Suppressor macrophage (primary cell): ENCODE results near the gene ASIC2.

Experiments
- DNase-seq, 4 experiments: peaks; one replicate each; pipeline ENCODE4 v3.0.0-alpha.2; 2020 to 2022

ASIC2 gene

DNA sequence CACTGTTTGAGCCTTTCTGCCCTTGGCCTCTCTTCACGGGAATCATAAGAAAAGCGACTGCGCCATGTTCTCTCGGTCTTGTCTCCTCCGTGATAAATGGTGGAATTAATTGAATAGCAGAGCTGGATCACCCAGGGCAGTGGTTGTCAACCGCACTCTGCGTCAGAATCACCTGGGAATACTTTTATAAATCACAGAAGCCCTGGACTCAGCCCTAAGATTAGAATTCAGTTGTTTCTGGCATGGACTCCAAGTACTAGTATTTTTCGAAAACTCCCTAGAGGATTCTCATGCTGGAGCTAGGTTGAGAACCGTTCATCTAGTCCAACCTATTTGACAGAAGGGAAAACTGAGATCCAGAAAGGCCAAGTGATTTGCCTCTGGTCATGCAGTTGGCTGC, 237.3 kb downstream of the ASIC2 start:
- DNase-seq: no peak

DNA sequence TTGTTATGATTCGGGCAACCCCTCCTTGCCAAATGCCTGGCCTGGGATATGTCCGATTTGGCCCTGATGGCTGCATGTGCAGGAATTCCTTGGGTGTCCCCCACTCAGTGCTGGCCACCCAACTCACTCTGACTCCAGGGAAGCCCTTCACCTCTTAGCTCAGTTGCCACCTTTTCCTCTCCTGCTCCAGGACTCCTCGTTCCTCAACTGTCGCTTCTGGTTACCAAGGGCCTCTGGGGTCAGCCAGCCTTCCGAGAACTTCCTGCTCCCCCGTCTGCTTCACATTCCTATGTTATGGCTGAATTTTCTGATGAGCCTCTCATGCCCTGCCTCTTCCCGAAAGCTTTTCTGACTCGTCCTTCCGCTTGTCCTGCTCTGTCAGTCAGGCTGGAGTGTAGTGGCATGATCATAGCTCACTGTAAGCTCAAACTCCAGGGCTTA, 237.9 kb downstream of the ASIC2 start:
- no peak for DNase-seq

DNA sequence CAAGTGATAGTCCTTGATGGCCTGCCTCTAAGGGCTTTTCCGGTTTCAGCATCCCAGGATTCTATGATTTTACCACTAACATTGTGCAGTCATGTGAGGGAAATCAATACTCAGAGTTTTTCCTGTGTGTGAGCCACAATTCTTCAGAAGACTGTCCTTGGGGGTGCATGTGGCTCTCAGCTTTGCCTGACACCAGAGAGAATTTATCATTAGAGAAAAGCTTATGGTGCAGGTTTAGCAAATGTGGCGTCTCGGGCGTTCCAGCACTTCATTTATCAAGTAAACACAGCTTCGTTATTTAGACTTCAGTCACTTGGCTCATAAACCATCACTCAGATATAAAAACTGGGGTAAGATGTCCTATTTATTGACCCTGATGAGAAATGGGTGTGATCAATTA, 238.7 kb downstream of the ASIC2 start:
- no peak for DNase-seq

DNA sequence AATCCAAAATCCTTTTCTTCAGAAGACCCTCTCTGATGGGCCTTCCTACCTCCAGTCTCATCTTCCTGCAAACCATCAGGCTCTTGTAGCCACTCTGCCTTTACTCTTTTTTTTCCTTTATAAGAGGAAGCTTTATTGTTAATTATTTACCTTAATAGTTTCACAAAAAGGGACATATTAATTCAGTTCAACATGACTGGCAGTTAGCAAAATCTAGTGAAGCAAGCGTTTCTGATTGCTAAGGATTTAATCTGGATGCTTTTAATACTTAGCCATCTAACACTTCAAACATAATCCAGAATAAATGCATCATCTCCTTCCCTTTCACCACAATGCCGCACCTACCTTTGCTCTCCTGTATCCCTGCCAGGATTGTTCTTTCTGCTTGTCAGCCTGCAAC, 239.4 kb downstream of the ASIC2 start:
- DNase-seq: no peak

DNA sequence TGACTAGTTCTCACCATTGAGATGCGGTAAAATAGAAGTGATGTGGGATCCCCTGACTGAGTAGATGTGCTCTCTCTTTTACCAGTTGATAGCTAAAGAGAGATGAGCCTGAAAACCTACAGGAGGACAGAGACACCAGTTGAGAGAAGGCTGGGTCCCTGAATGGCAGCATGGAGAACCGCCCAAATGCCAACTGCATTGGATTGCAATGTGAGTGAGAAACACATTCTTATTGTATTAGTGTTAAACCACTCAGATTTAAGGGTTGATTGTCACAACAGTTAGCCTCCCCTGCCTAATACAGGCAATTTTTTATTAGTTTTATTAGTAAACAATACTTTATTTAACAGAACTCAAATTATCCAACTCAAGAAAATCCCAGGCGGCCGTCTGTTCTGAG, 240.2 kb downstream of the ASIC2 start:
- DNase-seq: no peak

DNA sequence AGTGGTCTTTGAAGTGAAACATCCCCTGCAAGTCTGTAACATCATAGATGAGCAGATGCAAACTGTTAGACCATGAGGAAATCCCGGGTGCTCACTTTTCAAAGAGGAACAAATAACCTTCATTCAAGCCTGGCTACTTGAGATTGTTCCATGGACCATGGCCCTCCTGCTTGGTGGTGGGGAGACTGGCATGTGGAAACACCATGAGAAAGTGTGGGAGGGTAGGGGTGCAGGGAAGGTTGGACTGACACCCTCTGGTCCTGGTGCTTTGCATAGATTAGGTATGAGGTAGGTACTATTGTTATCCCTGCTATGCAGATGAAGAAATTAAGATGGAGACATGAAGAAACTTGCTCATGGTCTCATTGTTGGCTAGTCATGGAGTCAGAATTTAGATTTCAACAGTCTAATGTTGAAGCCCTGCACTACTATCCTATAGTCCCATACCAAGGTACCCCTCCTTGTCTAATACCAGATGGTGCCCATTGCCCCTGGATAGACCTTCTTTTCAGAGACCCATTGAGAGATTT, 242.4 kb downstream of the ASIC2 start:
- DNase-seq: no peak

DNA sequence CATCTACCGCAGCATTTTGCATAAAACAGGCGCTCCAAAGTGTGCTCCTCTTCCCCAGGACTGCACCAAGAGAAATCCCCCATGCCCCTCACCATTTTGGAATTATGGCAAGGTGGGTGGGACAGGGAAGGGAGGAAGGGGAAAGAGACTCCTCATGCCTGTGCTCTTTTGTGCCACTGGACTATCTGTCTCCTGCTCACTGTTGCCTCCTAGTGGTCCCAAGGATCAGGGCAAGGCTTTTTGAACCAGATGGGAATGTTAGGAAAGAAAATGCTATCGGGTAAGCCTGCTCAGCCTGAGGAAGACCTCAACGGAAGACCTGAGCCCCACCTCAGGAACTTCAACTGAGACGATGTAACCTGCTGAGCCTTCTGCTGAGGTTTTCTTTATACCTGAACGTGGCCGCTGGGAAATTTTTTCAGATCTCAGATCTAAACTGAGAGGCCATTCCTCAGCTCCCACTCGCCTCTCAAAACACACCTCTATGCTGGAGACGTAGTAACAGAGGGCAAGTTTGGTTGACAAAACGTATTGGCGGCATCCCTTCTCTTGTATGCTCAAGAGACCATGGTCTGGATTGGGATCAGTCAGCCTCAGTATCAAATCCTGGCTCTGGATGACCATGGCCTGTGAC, 243.2 kb downstream of the ASIC2 start:
- peak; percentile 47 to 75 (median 65) for DNase-seq

DNA sequence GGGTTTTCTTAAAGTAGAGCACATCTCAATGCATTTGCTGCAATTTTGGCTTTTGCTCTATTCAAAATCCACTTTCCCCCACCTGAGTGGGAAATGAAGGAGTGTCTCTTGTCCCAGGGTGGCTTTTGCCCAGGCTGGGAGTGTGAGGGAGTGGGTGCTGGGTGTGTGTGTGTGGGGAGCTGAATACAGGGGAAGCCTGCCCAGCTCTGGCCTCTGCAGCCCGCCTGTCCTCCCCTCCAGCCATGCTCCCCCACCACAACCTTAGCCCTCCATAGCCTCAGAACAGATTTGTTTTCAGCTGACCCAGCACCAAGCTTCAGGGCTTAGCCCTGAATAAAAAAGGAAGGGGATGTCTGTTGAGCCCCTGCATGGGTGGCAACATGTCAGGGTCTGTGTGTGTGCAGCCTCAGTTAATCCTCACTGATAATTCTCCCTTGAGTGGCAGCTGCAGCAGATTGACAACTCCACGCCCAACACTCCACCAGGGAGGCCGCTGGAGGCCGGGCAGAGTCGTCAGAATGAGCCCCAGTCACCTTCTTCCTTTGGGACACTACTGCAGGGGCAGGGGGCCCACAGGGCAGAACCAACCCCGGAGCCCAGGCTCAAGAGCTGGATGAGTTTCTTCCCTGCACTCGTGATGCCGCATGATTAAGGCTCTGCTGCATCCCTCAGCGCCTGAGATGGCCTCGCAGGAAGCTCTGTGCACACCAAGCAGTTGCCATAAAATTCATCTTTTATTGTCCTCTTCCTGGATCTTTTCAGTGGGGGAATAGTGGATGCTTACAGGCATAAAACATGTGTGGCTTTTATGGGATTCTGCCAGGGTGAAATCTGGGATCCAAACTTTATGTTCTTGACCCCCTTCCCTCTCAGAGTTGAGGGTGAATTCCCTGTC, 246.5 kb downstream of the ASIC2 start:
- no peak for DNase-seq

DNA sequence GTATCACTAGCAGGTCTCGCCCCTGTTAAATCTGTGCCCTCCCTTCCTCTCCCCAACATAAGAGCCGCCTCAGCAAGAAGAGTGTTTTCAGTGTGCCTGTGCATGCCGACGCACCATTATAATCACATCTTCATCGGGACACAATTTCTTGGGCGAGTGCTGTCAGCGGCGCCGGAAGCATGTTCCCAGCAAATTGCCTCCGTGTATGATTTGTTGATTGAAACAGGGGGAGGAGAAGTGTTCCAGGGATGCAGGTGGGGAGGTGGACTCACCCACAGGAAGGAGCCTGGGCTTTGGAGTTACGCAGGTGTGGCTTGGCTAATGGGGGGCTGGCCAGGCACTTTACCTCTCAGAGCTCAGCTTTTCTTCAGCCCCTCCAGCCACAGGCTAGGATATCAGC, 247.9 kb downstream of the ASIC2 start:
- no peak for DNase-seq

DNA sequence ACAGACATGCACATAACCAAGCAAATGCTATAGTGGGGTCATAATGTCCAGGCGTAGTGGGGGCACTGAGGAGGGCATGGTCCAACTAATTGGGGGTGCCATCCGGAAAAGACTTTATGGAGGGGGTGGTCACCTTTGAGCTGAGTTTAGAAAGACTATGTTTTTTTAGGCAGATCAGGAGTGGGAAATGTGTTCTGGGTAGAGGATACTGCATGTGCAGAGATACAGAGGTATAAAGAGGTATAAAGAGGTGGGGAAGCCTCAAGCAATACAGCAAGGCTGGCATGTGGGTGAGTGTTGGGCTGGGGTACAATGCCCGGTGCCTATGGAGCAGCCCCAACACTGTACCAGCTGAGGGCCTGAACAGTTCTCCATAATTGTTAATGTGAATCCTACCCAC, 248.3 kb downstream of the ASIC2 start:
- DNase-seq: no peak

DNA sequence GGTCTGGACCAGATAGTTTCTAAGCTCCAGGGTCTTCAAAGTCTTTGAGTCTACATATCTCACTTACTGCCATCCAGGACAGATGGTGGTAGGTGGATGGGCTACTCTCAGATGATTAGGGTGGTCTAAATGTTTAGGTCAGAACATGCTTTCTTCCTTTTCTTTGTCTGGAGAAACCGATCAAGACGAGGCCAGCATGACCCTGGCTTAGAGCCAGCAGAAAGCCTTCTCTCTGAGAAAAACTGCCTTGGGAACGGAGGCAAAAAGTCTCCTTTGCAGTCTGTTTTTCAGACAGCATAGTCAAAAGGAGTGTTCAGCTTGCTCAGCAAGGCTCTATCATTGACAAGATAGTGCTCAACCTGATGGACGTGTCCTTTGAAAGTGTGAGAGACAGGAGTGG, 252.6 kb downstream of the ASIC2 start:
- DNase-seq: no peak

DNA sequence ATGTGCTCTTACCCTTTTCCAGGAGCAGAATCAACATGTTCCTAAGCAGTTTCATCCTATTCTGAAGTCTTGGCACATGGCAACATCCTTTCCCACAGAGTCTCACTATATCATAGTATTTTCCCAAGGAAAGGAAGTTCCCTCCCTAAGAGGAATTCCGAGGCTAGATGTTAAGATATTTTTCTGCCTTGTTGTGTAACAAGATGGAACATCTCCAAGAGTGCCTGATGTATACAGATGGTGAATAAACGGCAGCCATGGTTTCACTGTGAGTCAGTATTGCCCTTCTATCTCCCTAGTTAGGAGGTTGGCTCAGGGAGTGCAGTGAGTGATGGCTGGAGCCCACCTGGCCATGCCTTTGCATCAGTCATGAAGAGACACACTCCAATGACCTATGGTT, 253.2 kb downstream of the ASIC2 start:
- no peak for DNase-seq

DNA sequence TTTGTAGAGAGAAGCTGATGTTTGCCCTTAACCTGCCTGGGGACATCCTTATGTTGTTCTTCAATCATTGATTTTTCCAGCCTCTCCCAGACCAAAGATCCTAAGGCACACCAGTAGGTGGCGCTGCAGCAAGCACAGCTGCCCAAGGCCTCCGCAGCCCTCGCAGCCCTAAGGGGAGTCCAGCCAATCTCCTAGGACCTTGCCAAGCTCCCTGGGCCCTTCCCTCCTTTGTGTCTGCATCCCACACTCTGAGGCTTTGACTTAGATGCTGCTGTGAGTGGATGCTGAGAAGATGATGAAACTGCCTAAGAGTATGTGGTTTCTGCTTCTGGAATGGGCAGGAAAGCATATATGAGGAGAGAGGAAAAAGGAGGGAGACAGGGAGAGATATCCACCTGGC, 254.4 kb downstream of the ASIC2 start:
- DNase-seq: peak; percentile 24 to 47 (median 28)

DNA sequence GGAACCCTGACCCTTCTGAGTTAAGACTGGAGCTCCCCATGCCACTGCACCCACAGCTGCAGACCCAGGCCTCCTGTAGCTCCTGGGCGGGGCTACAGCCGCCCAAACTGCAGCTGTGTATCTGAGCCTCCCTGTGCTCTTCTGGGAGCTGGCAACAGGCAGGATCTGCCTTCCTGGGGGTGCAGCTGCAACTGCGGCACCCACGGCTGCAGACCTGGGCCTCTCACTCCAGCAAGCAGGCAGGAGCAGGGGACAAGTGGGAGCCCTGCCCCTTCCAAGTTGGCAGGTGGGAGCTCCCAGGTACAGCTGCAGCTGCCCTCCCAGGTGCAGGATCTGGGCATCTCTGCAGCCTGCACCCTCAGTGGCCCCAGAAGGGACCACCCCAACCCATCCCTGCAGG, 259.9 kb downstream of the ASIC2 start:
- DNase-seq: no peak

DNA sequence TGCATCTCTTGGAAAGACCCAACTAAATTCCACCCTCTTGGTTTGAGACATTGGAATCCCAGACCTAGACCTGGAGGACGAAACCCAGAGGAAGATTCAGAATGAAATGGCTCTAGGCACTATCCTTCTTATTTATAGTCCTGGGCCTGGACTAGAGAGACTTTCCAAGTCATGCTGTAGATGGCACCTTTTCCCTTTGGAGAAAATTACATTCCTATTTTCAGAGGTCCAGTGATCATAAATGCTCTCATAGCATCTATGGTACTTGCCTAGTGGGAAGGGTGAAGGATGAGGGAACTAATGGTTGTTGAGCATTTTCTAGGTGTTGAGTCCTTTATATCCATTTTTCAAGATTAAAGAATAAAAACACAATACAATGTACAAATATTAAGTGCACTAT, 264.3 kb downstream of the ASIC2 start:
- no peak for DNase-seq

DNA sequence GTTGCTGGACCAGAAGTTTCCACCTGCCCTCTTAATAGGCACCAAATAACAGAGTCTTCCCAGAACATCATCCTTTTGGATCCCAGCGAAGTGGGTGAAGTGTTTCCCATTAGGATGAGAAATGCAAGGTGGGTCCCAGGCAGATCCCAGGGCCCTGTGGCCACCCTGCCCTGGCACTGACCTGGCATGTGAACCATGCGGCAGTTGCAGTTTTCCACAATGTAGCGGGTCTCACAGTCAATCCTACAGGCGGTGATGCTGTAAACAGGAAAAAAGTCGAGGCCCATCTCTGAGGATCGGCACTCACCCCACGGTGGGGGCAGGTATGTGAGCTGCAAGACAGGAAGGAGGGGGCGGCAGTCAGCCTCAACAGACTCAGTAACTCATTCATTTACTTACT, 265.0 kb downstream of the ASIC2 start:
- DNase-seq: no peak

DNA sequence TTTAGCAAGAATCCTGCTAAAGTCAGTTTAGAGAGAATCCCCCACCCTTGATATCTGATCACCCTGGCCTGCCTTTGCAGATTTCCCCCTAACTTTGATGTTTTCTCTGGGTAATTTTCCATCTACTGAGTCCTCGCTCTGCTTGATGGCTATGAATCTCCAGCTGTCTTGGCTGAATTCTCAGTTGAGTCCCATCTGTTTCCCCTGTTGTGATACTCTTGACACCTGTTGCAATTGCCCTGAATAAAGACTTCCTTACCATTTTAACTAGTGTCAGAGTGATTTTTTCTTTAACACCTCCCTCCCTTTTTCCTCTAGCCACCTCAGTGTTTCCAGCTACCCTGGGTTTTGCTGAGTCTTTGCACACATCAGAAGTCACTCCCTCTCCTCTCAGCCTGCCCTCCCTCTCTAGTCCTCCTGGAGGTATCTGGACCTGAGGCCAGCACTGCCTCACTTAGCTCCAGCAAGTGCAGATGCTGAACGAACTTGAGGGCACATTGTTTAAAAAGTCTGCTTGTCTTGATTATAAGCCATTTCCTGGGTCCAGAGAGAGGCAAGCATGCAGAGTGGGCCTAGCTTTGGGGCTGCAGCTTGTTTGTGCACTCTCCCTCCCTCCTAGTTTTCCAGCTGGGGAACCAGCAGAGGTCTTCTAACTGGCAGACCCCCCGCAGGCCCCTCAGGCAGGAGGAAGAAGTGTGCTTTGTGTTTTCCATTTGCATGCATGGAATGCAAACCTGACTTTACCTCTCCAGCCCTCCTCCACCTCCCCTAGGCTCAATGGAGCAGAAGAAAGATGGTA, 268.2 kb downstream of the ASIC2 start:
- DNase-seq: no peak

DNA sequence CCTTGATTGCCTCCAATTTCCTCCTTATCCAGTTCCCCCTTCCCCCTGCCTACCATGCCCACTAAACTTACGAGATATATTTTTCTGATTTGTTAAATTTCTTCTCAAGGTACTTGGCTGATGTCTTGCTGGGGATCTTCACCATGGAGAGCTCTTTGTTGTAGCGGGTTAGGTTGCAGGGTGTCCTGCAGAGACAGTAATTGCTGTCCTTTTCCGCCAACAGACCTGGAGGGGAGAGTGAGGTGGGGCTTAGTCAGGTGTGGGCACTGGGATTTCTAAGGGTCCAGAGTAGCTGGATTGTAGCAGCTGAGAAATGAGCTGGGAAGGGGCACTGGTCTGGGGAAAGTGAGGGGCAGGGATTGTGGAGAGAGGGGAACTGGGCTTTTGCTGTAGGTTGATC, 269.3 kb downstream of the ASIC2 start:
- no peak for DNase-seq

DNA sequence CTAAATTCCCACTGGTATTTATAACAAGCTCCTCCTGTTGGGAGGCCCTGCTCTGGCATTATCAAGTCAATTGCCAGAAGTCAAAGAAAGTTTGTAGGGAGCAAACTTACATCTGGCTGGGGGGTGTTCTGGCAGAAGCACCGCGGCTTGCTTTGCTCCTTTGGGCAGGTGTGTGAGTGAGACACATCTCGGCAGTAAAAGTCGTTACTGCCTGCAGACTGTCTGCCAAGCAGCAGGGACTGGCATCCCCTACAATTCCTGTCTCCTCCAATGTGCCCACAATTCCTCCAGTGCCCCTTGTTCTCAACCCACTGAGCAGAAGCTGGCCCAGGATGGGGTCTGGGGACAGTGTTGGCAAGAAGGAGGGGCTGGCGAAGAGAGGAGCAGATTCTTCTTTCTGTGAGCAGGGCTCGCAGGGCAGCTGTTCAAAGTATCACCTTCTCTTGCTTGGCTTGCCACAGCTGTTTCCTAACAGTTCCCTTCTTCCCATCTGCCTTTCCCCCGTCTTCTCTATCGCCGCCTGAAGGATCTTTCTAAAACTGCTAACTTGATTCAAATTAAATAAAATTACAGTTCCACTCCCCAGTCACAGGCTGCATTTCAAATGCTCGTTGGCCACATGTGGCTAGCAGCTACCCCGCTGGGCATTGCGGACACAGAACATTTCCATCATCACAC, 271.2 kb downstream of the ASIC2 start:
- no peak for DNase-seq

DNA sequence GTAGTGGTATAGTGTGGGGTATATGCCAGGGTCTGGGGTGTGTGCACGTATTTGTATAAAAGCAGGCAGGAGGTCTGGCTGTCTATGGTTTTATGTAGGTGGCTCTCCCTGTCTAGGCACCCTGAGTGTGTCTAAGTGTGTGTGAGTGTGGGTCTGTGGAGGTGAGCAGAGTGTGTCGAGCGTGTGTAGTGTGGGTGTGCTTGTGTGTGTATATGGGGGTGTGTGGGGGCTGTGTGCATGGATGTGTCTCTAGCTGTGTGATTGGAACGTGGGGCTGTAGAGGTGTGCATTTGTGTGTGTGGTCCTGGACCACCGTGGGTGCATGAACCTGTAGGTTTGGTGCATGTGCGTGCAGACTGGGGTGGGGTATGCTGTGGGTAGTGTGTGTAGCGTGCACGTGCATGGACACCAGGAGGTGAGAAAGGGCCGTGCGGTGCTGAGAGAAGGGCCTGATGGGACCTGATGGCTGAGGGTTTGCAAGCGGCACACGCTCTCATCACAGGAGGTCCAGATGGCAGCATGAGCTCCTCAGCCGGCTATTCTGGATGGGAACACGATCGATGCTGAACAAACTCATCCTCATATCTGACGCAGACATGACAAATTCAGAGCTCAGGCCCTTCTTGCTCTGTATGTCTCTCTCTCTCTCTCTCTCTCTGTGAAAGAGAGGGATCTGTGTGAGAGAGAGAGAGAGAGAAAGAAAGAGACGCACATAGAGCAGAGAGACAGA, 273.8 kb downstream of the ASIC2 start:
- DNase-seq: no peak

DNA sequence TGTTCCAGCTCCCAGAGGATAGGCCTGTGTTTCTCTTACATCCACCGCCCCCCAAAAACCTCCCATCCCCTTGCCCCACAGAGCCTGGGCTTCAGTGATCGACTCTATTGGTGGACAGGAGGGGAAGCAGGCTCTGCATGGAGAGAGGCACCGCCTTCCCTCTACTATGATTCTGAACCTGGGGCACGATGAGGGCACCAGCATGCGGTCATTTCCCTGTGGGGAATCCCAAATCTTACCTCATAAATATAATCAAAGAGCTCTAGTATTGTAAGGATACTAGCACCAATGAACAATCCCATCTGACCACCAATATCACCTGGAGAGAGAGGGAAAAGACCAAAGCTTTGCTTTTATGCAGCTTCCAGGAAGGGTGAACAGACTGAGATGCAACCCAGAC, 275.7 kb downstream of the ASIC2 start:
- no peak for DNase-seq

DNA sequence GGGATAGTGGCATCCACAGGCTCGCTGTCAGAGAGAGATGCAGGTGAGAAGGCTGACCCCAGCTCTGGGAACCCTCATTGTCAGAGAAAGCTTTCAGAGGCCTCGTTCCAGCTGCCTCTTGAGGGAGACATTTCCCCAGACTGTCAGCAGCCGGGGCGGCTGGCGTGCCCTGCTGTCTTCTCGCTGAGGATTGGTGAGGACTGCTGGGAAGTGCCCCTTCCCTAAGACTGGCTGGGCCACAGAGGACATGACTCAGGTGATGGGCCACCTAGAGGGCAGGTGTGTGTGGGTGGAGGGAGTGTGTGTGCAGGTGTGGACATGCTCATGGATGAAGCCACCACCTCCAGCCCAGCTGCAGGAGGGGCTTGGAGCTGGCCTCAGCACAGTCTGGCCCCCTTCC, 276.2 kb downstream of the ASIC2 start:
- DNase-seq: no peak
